Measurements from ENCODE around the gene ASZ1.

The ASZ1 gene

GRCh38 chr7:117401293-117402002 is 25.8 kb downstream of the ASZ1 start:
- DNase-seq = no peak

GRCh38 chr7:117399820-117400422 is 27.4 kb downstream of the ASZ1 start:
- DNase-seq = no peak

GRCh38 chr7:117395743-117396142 is 31.6 kb downstream of the ASZ1 start:
- no peak for DNase-seq

DNA sequence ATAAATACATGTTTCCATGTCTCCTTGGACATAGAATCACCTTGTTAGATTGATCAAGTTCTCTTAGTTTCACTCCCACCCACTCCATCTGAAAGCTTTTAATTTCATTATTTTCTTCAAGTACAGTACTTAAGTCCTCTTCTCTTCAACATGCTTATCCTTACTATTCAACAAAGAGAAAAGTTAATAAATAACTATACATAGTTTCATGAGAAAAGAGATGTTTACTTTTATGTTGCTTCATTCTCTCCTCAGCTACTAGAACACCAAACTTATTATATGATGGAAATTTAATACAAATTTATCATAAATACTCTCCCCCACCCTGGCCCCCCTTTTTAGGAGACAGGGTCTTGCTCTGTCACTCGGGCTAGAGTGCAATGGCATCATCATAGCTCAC is 33.5 kb downstream of the ASZ1 start:
- no peak for DNase-seq

GRCh38 chr7:117389871-117390270 is 37.4 kb downstream of the ASZ1 start:
- DNase-seq = no peak

- DNase-seq = no peak
Observed at GRCh38 chr7:117386110-117386706, 41.1 kb downstream of the ASZ1 start.

GRCh38 chr7:117385363-117386109 is 41.8 kb downstream of the ASZ1 start:
- no peak for DNase-seq

DNA sequence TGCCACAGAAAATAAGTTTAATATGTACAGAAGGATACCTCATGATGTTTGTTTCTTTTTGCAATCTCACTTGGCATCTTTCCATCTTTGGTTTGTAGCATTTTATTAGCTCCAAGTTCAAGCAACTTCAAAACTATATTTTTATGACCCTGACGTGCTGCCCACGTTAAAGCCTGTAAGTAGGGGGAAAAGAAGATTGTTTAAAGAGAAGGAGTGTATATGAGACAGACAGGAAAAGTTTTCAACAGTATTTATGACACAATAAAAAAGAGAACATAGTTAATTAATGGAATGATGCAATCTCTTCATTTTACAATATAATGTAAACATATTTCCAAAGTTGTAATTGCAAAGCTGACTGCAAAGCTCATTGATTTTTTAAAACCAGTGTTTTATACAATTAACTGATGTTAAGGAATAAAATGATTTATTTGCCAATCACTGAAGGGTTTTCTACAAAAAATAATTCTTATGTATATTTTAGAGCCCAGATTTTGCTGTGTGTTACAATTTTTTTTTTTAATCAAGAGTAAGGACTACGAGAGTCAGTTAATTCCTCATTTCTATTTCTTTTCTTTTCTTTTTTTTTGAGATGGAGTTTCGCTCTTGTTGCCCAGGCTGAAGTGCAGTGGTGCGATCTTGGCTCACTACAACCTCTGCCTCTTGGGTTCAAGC is 42.5 kb downstream of the ASZ1 start:
- DNase-seq = no peak

- no peak for DNase-seq
Observed at GRCh38 chr7:117383483-117384189, 43.7 kb downstream of the ASZ1 start.

- DNase-seq = no peak
Observed at GRCh38 chr7:117383046-117383445, 44.2 kb downstream of the ASZ1 start.

GRCh38 chr7:117381362-117381761 is 45.9 kb downstream of the ASZ1 start:
- no peak for DNase-seq

DNA sequence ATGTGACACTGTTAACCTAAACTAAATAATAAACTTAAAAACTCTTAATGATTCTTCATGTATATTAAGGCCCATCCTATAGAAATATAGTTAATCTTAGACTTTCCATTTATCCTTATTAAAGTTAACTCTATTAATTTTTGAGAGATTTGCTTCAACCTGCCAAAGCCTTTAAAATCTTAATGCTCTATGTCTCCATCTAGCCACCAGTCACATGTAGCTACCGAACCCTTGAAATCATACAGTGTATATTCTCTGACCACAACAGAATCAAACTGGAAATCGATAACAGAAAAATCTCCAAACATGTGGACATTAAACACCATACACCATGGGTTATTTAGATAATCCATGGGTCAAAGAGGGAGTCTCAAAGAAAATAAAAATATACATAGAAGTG is 51.9 kb downstream of the ASZ1 start:
- no peak for DNase-seq

GRCh38 chr7:117372073-117372472 is 55.2 kb downstream of the ASZ1 start:
- no peak for DNase-seq

GRCh38 chr7:117364339-117365080 is 62.8 kb downstream of the ASZ1 start:
- DNase-seq = no peak

DNA sequence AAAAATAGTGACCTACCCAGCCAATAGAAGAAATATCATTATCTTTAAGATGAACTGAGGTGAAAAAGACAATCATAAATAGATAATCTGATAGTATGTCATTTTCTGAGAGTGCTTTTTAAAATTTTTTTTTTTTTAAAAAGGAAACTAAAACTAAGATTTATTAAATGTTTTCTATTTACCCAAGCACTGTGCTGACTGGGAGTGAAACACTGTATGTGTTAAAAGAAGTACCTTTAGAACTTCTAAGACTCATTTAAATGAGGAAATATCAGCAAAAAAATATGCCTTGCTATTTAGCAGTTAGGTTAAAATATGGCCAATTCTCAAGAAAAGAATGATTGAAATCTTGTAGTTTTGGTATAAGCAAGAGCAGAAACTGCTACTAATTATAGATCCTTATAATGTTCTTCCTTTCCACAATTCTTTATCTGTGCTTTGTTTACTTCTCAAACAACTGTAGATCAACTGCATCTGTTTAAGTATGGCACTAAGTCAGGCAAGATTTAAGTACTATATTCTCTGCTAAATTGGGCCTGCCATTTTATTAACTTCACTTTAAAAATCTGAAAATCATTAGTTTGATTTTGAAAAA is 64.9 kb downstream of the ASZ1 start:
- DNase-seq = no peak

GRCh38 chr7:117350027-117350426 is 77.3 kb downstream of the ASZ1 start:
- DNase-seq = no peak

DNA sequence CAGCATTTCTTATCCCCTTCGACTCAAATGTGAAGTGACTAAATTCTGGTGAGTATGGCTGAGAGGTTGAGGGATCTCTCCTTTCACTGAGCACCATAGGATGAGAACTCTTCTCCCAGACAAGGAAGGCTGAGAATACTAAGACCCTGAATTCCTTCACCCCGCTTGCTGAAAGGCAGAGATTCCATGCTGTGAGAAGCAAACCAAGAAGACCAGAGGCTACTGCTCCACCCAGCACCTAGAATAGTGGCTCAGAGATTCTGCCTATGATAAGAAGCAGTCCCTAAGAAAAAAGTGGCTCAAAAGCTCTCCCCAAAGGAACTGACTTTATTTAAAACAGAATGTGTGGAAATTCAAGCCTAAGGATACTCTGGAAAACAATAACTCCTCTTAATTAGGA is 77.7 kb downstream of the ASZ1 start:
- DNase-seq = no peak

GRCh38 chr7:117347962-117348672 is 79.2 kb downstream of the ASZ1 start:
- no peak for DNase-seq

DNA sequence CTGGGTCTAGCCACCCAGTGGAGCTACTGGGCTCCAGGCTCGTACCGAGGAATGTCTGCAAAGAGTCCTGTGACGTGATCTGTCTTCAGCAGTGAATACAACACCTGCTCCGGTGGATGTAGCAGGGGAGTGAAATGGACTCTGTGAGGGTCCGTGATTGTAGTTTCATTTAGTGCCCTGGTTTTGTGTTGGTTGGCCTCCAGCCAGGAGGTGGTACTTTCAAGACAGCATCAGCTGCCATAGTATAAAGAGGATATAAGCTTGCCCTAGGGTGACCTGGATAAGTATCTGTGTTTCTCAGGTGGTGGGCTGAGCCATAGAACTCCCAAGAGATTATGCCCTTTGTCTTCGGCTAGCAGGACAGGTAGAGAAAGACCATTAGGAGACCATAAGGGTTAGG is 79.8 kb downstream of the ASZ1 start:
- DNase-seq = no peak

DNA sequence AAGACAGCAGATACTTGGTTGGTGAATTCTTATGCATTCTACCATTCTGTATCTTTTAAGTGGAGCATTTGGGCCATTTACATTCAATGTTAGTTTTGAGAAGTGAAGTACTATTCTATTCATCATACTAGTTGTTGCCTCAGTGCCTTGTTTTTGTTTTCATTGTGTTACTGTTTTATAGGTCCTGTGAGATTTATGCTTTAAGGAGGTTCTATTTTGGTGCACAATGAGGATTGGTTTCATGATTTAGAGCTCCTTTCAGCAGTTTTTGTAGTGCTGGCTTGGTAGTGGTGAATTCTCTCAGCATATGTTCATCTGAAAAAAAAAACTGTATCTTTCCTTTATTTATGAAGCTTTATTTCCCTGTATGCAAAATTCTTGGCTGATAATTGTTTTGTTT is 81.1 kb downstream of the ASZ1 start:
- no peak for DNase-seq

- DNase-seq = no peak
Observed at GRCh38 chr7:117338020-117338419, 89.3 kb downstream of the ASZ1 start.

Measured in activated CD4-positive, alpha-beta T cell treated with anti-CD3 and anti-CD28 coated beads, Interleukin-2, amount 50 U/mL, for 48 hours (primary cell).